ENCODE data around the gene CCL27. TPM values are rescaled to one million over a fixed set of nuclear protein-coding genes. Genes with fewer than 3 reads are reported as not detected.
A peak's percentile ranks its signal among the peaks of the same experiment; 100 is the strongest.

Gene CCL27
- total RNA-seq, 4 donors from 2014 or later, result not detected

DNA sequence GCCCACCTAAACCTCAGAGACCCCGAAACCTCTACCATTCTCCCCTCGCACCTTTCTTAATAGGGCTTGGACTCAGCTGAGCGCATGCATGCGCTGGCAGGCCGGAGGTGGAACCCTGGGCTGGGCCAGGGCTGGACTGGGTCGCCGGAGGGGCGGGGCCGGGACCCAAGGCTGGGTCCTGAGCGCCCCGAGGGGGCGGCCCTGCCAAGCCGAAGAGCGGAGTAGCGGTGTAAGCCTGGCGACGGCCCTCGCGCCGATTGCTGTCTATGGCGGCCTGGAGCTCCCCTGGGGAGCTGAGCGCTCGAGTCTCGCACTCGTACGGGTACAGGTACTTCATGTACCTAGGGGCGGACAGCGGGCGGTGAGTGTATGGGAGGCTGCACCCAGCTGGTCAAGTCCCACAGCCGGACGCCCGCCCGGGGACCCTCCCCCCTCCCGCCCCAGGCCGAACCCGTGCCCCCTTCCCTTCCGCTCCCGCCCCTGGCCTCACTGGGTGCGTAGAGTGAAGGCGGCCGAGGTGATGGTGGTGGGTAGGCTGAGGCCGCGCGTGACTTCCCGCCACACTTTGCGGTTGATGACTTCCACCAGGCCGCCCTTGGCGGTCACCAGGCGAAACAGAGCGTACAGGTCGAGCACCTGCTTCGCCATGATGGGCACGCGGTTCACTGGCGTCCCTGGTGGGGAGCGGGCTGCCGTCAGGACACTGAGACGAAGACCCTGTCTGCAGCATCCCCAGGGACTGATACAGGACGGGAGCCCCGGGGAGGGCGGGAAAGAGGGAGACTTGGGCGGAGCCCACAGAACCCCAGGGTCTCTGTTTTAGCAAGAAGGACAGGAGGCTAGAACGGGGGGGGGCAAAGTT lies 38.9 kb downstream of the CCL27 start:
- intact Hi-C loops (cut with DNase I), result no loop called here
- no peaks in the 10 kb centered on the region for H3K9me3 ChIP-seq
- DNase-seq (ENCODE audit: extremely low spot score), result no peak
- H3K4me1 ChIP-seq, result peaks cover 28 to 51% (median 37%) of the 10 kb centered on the region in 4 donors
- H3K4me3 ChIP-seq, result peak overlapping the region in 3 of 4 donors; percentile 5 to 32 (median 6)
- H3K27ac ChIP-seq (replicated peaks in 1 of 4), result no peak overlapping the region
- peaks cover 0 to 71% (median 60%) of the 10 kb centered on the region in 4 donors for H3K27me3 ChIP-seq
- TF ChIP-seq POLR2AphosphoS5 (IDR thresholded peaks at IDR 0.05), result no peak
- no peak for TF ChIP-seq POLR2A (IDR thresholded peaks at IDR 0.05; ENCODE audit: low read depth)
- TF ChIP-seq EP300 (IDR thresholded peaks at IDR 0.05), result no peak
- TF ChIP-seq, protein P1, sequence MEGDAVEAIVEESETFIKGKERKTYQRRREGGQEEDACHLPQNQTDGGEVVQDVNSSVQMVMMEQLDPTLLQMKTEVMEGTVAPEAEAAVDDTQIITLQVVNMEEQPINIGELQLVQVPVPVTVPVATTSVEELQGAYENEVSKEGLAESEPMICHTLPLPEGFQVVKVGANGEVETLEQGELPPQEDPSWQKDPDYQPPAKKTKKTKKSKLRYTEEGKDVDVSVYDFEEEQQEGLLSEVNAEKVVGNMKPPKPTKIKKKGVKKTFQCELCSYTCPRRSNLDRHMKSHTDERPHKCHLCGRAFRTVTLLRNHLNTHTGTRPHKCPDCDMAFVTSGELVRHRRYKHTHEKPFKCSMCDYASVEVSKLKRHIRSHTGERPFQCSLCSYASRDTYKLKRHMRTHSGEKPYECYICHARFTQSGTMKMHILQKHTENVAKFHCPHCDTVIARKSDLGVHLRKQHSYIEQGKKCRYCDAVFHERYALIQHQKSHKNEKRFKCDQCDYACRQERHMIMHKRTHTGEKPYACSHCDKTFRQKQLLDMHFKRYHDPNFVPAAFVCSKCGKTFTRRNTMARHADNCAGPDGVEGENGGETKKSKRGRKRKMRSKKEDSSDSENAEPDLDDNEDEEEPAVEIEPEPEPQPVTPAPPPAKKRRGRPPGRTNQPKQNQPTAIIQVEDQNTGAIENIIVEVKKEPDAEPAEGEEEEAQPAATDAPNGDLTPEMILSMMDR (IDR thresholded peaks at IDR 0.05), result no peak
- WGBS, result 13% methylated on average over 18 of the region's 63 CpGs
- H3K36me3 ChIP-seq, result peaks cover 0 to under 1% (median under 1%) of the 10 kb centered on the region in 4 donors

GRCh38 chr9:34620061-34620994 lies 42.1 kb downstream of the CCL27 start, which contains the start of gene DCTN3:
Gene DCTN3 (minus strand): TSS chr9:34620495. CDS start chr9:34620464, 31 bp downstream.
- TF ChIP-seq POLR2AphosphoS5 (IDR thresholded peaks at IDR 0.05) (peak; percentile 80 to 84), EP300 (IDR thresholded peaks at IDR 0.05) (no peak)
- peak within 1 kb of the TSS; percentile 50 to 75 (median 62) for H3K27ac ChIP-seq (replicated peaks in 1 of 4)
- 12% methylated on average over 17 of the region's 43 CpGs for WGBS
- H3K4me1 ChIP-seq, result peaks cover 24 to 42% (median 28%) of the 10 kb centered on the region in 4 donors
- DNase-seq (ENCODE audit: extremely low spot score), result peak; percentile 98
- H3K27me3 ChIP-seq, result peaks cover 0 to 38% (median 30%) of the 10 kb centered on the region in 4 donors
- no peaks in the 10 kb centered on the region for H3K9me3 ChIP-seq
- intact Hi-C loops (cut with DNase I), result no loop called here
- H3K4me3 ChIP-seq, result peak within 1 kb of the TSS; percentile 79 to 97 (median 86)
- H3K36me3 ChIP-seq, result peaks cover 25 to 34% (median 33%) of the 10 kb centered on the region in 4 donors

DNA sequence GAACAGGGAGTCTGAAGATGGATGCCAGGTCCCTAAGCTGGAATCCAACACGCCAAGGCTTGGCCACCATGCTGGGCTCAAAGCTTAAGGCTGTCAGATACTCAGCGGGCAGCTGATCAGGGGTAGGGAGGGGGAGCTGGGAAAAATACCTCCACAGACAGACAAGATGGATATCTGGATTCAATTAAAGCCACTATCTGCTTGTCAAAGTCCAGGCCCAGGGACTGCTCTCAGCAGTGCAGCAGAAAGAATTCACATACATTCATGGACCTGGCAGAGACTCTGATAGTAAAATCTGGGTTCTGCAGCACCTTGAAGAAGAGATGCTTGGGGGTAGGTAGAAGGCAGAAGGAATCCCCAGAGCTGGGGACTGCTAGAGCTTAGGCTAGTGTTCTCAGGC lies 47.3 kb downstream of the CCL27 start:
- no peaks in the 10 kb centered on the region for H3K27me3 ChIP-seq
- H3K4me1 ChIP-seq, result peaks cover 29 to 45% (median 37%) of the 10 kb centered on the region in 4 donors
- no peak overlapping the region for H3K4me3 ChIP-seq
- 86% methylated on average over 2 of the region's 2 CpGs for WGBS
- no peak overlapping the region for H3K27ac ChIP-seq (replicated peaks in 1 of 4)
- DNase-seq (ENCODE audit: extremely low spot score), result no peak
- H3K36me3 ChIP-seq, result peaks cover 26 to 55% (median 52%) of the 10 kb centered on the region in 4 donors
- no peaks in the 10 kb centered on the region for H3K9me3 ChIP-seq
- intact Hi-C loops (cut with DNase I), result loop anchor here (2.0 kb wide), 1 partner anchor 20 kb away; no protein-coding TSS in a partner anchor
- TF ChIP-seq, protein P1 (IDR thresholded peaks at IDR 0.05), result no peak
- TF ChIP-seq POLR2AphosphoS5 (IDR thresholded peaks at IDR 0.05), result no peak
- TF ChIP-seq POLR2A (IDR thresholded peaks at IDR 0.05; ENCODE audit: low read depth), result no peak
- no peak for TF ChIP-seq EP300 (IDR thresholded peaks at IDR 0.05)

GRCh38 chr9:34612788-34613390 lies 49.6 kb downstream of the CCL27 start:
- no peaks in the 10 kb centered on the region for H3K9me3 ChIP-seq
- H3K4me3 ChIP-seq, result peak overlapping the region; percentile 71 to 74 (median 72)
- H3K27me3 ChIP-seq, result no peaks in the 10 kb centered on the region
- DNase-seq (ENCODE audit: extremely low spot score), result no peak
- peak overlapping the region; percentile 84 to 87 (median 85) for H3K27ac ChIP-seq (replicated peaks in 1 of 4)
- intact Hi-C loops (cut with DNase I), result loop anchor here (5.0 kb wide), 1 partner anchor 156 kb away; the partner anchor contains the start of genes DNAI1 and FAM219A
- TF ChIP-seq, protein P1 (IDR thresholded peaks at IDR 0.05), result peak; percentile 78 to 94 (median 83)
- no peak for TF ChIP-seq POLR2A (IDR thresholded peaks at IDR 0.05; ENCODE audit: low read depth)
- TF ChIP-seq POLR2AphosphoS5 (IDR thresholded peaks at IDR 0.05), result no peak
- TF ChIP-seq EP300 (IDR thresholded peaks at IDR 0.05), result no peak
- peaks cover 25 to 47% (median 45%) of the 10 kb centered on the region in 4 donors for H3K36me3 ChIP-seq
- peaks cover 18 to 29% (median 27%) of the 10 kb centered on the region in 4 donors for H3K4me1 ChIP-seq
- WGBS, result 5% methylated on average over 15 of the region's 15 CpGs

Small RNA genes within 50 kb of the gene (small RNA-seq; reads per million reads assigned to genes)
- gene CCL27, result 0 reads per million in 3 donors

Other genes with a start within 250 kb of the CCL27 start
- 10 to 100 TPM; 12.6 to 19.2 (median 17.0) TPM for gene FAM219A, start 204.1 kb downstream of the CCL27 start, total RNA-seq
- gene DNAI1, start 203.9 kb downstream of the CCL27 start, total RNA-seq, result not detected
- 1 to 10 TPM in 2 of 4 donors, under 1 TPM in 1, not detected in 1; 0.50 to 2.0 (median 1.1) TPM for gene ENHO, start 139.7 kb downstream of the CCL27 start, total RNA-seq
- 1 to 10 TPM; 1.2 to 3.8 (median 2.7) TPM for gene CNTFR, start 72.9 kb downstream of the CCL27 start, total RNA-seq
- 10 to 100 TPM; 11.6 to 26.7 (median 20.2) TPM for gene RPP25L, start 50.6 kb downstream of the CCL27 start, total RNA-seq
- 100 to 1,000 TPM; 104 to 129 (median 113) TPM for gene DCTN3, start 42.2 kb downstream of the CCL27 start, total RNA-seq
- not detected for gene ARID3C, start 33.6 kb downstream of the CCL27 start, total RNA-seq
- gene SIGMAR1, start 24.9 kb downstream of the CCL27 start, total RNA-seq, result 10 to 100 TPM; 73.4 to 90.3 (median 83.9) TPM
- 10 to 100 TPM; 15.9 to 34.7 (median 22.9) TPM for gene GALT, start 16.0 kb downstream of the CCL27 start, total RNA-seq
- 10 to 100 TPM; 33.0 to 40.2 (median 33.9) TPM for gene IL11RA, start 10.5 kb downstream of the CCL27 start, total RNA-seq
- under 1 TPM in 2 of 4 donors, not detected in 2; 0.57 to 0.71 TPM for gene CCL19, start 28.6 kb upstream of the CCL27 start, total RNA-seq
- 100 to 1,000 TPM in 2 of 4 donors, 10 to 100 TPM in 2; 53.6 to 271 (median 119) TPM for gene CCL21, start 47.5 kb upstream of the CCL27 start, total RNA-seq